GM12891 (cell line): Measurements from ENCODE around the gene PACSIN2.

Source experiments
- POLR2A ChIP-seq: IDR thresholded peaks from 2 replicates; pipeline ENCODE4 v1.6.1; 2011; ENCODE audit warnings: low read depth, low read length, control low read depth
- POLR2AphosphoS5 ChIP-seq: IDR thresholded peaks from 2 replicates; pipeline ENCODE4 v1.6.1; 2011; ENCODE audit warnings: low read depth, low read length, control low read depth
- SPI1 ChIP-seq: IDR thresholded peaks from 2 replicates; pipeline ENCODE4 v1.6.1; 2011; ENCODE audit warnings: low read depth, low read length, control low read depth
- TAF1 ChIP-seq: IDR thresholded peaks from 2 replicates; pipeline ENCODE4 v1.6.1; 2011; ENCODE audit warnings: low read depth, low read length, control low read depth

DNA sequence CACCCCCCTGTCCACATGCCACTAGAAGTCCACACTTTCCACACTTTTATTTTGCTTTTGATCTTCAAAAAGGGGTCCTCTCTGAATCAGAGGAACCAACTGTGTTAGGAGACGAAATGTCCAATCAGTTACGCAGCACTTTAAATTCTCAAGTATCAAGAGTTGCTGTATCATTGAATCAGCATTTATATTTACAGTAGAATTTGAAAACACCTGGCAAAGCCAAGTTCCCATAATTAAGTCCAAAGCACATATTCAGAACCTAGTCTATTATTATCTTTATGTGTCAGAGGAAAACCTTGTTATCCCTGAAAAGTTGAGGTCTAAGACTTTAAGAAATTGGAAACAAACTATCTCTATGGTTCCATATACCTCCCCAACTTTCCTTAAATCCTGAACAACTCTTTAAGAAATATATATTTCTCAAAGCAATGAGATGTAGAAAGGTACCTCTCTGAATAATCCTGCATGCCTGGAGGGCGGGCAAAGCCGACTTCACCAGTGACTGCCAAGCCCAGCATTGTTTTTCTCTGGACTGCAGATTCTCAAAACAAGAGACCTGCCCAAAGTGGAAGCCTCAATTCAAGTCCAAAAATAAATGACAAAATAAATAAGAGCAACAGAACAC lies 82.0 kb downstream of the PACSIN2 start:
- TF ChIP-seq POLR2AphosphoS5 (no peak), POLR2A (no peak), TAF1 (no peak), SPI1 (no peak)
